AG04450 (cell line): ENCODE data around the gene ASIC1. TPM values are rescaled to one million over a fixed set of nuclear protein-coding genes. Genes with fewer than 3 reads are reported as not detected.

ENCODE experiments used
- CTCF ChIA-PET: fragments of 300-600, 350-600 bp; formaldehyde crosslinking; extraction: SDS; loops from one replicate; lab custom pipeline; 2022; ENCODE audit warnings: antibody characterized with exemption, inconsistent platforms; lab: Charles Lee
- POLR2A ChIA-PET: fragments of 350-600 bp; formaldehyde crosslinking; extraction: SDS; loops from one replicate; lab custom pipeline; 2021; ENCODE audit warnings: antibody characterized with exemption, inconsistent platforms; lab: Yijun Ruan, JAX
- DNase-seq: peaks from one replicate; pipeline ENCODE4 v3.0.0-alpha.2; 2011; ENCODE audit warnings: low read depth, low spot score
- H3K27ac ChIP-seq: one replicate; pipeline ENCODE4 v1.5.1; 2012; ENCODE audit warnings: low read depth, low read length, control low read depth
- H3K27me3 ChIP-seq: one replicate; pipeline ENCODE4 v1.6.0; 2012; ENCODE audit warnings: low read length; ENCODE audit not compliant: control insufficient read depth, insufficient read depth
- H3K4me3 ChIP-seq: 2 replicates; pipeline ENCODE4 v1.5.1; 2011; ENCODE audit warnings: mild to moderate bottlenecking, low read depth, low read length, control low read depth
- H3K9me3 ChIP-seq: 2 replicates; pipeline ENCODE4 v1.5.1; 2012; ENCODE audit warnings: low read length; ENCODE audit not compliant: control insufficient read depth, insufficient read depth
- CTCF ChIP-seq: IDR thresholded peaks from 2 replicates; pipeline ENCODE4 v1.5.1; 2011; ENCODE audit warnings: low read depth, low read length, control low read depth, inconsistent platforms
- polyA plus RNA-seq: library from polyadenylated mRNA; depleted of rRNA; stranded (reverse); fragments of >200 nt; gene quantifications from 2 replicates; pipeline ENCODE4 v1.2.3, GENCODE V29; 2011

ASIC1 gene
- polyA plus RNA-seq, 1 experiment: 9.9 TPM

GRCh38 chr12:50066402-50066801, 9.0 kb downstream of the ASIC1 start:
- Histone ChIP-seq H3K4me3 (no peak overlapping the region), H3K27me3 (no peaks in the 10 kb centered on the region), H3K9me3 (no peaks in the 10 kb centered on the region), H3K27ac (no peak overlapping the region)
- ChIA-PET CTCF (interaction anchor here (0.6 to 10.4 kb wide), 9 partner anchors 11 to 248 kb away, joined by 3 to 290 read pairs (median 6); partner anchors contain the start of gene SMARCD1), POLR2A (interaction anchor here (0.7 to 1.5 kb wide), 3 partner anchors 19 to 197 kb away, joined by 3 read pairs; partner anchors contain the start of gene SMARCD1)
- peak; percentile 61 for DNase-seq
- TF ChIP-seq CTCF: no peak

GRCh38 chr12:50069069-50069468, 11.7 kb downstream of the ASIC1 start:
- H3K4me3 ChIP-seq: no peak overlapping the region
- POLR2A ChIA-PET: no interaction called here
- no peaks in the 10 kb centered on the region for H3K9me3 ChIP-seq
- CTCF ChIA-PET: interaction anchor here (1.4 to 10.4 kb wide), 11 partner anchors 9 to 123 kb away, joined by 5 to 290 read pairs (median 15); partner anchors contain the start of gene AQP5
- DNase-seq: no peak
- no peaks in the 10 kb centered on the region for H3K27me3 ChIP-seq
- no peak for TF ChIP-seq CTCF
- H3K27ac ChIP-seq: no peak overlapping the region

- no peaks in the 10 kb centered on the region for H3K27me3 ChIP-seq
- CTCF ChIA-PET: interaction anchor here (0.6 to 10.4 kb wide), 18 partner anchors 9 to 203 kb away, joined by 3 to 290 read pairs (median 14); partner anchors contain the start of genes AQP5 and SMARCD1
- DNase-seq: no peak
- POLR2A ChIA-PET: interaction anchor here (0.9 kb wide), 1 partner anchor 102 kb away, joined by 4 read pairs; no protein-coding TSS in a partner anchor
- no peaks in the 10 kb centered on the region for H3K9me3 ChIP-seq
- no peak overlapping the region for H3K4me3 ChIP-seq
- H3K27ac ChIP-seq: no peak overlapping the region
- TF ChIP-seq CTCF: no peak
These were observed 12.1 kb downstream of the ASIC1 start for GRCh38 chr12:50069539-50069938.

GRCh38 chr12:50070314-50071060, 13.1 kb downstream of the ASIC1 start:
- TF ChIP-seq CTCF: peak; percentile 98
- Histone ChIP-seq H3K4me3 (no peak overlapping the region), H3K27me3 (no peaks in the 10 kb centered on the region), H3K9me3 (no peaks in the 10 kb centered on the region), H3K27ac (no peak overlapping the region)
- CTCF ChIA-PET: interaction anchor here (0.6 to 10.4 kb wide), 39 partner anchors 10 to 561 kb away, joined by 3 to 290 read pairs (median 6); partner anchors contain the start of genes AQP5, AQP6, COX14 and SMARCD1
- POLR2A ChIA-PET: interaction anchor here (0.7 to 1.3 kb wide), 5 partner anchors 14 to 103 kb away, joined by 3 to 7 read pairs (median 4); no protein-coding TSS in a partner anchor
- peak; percentile 81 for DNase-seq
